Lower leg skin (tissue), 3 donors: ENCODE measurements around the gene SNX18.

Experiments used
- CTCF ChIP-seq, 3 donors: fragments of 450-650 bp; IDR thresholded peaks; one replicate each; pipeline ENCODE4 v1.5.1; 2016; ENCODE audit warnings: antibody characterized with exemption in 3 of 3, mild to moderate bottlenecking in 3 of 3, moderate library complexity in 2 of 3
- POLR2A ChIP-seq, 2 donors: fragments of 450-650 bp; IDR thresholded peaks; one replicate each; pipeline ENCODE4 v1.6.1; 2016 to 2017; ENCODE audit warnings: antibody characterized with exemption in 2 of 2, mild to moderate bottlenecking in 1 of 2, moderate library complexity in 1 of 2

- no peak for TF ChIP-seq CTCF (IDR thresholded peaks at IDR 0.05)
- TF ChIP-seq POLR2A (IDR thresholded peaks at IDR 0.05) = no peak
Observed at GRCh38 chr5:54573812-54574489, 56.4 kb downstream of the SNX18 start.
